ENCODE measurements around the gene OR5D13. TPM values are rescaled to one million over a fixed set of nuclear protein-coding genes. Genes with fewer than 3 reads are reported as not detected.

The OR5D13 gene
- not detected for total RNA-seq

GRCh38 chr11:55773138-55773537 is at the start of gene OR5D13:
TSS of gene OR5D13 (plus strand) at chr11:55773438. CDS start at chr11:55773438, 0 bp downstream.
- DNase-seq (no peak), ATAC-seq (no peak)
- CTCF ChIA-PET, result no interaction called here
- POLR2A ChIA-PET, result no interaction called here
- Mint-ChIP-seq H3K4me1 (no peaks in the 10 kb centered on the region), H3K27me3 (no peaks in the 10 kb centered on the region), H3K27ac (no peak within 1 kb of the TSS), H3K36me3 (ENCODE audit: low read depth) (no peaks in the 10 kb centered on the region), H3K4me3 (no peak within 1 kb of the TSS), H3K9me3 (ENCODE audit: low read depth) (peaks cover 16% of the 10 kb centered on the region)
- intact Hi-C loops (cut with DNase I, micrococcal nuclease), result loop anchor here in 1 of 2 experiments (10.0 kb wide), 1 partner anchor 832 kb away; no protein-coding TSS in a partner anchor

GRCh38 chr11:55726715-55727324 is 46.4 kb upstream of the OR5D13 start:
- CTCF ChIA-PET, result no interaction called here
- DNase-seq (peak; percentile 9), ATAC-seq (no peak)
- H3K36me3 Mint-ChIP-seq (ENCODE audit: low read depth), result no peaks in the 10 kb centered on the region
- no peak overlapping the region for H3K4me3 Mint-ChIP-seq
- H3K27me3 Mint-ChIP-seq, result no peaks in the 10 kb centered on the region
- peaks cover 14% of the 10 kb centered on the region for H3K9me3 Mint-ChIP-seq (ENCODE audit: low read depth)
- POLR2A ChIA-PET, result no interaction called here
- no peaks in the 10 kb centered on the region for H3K4me1 Mint-ChIP-seq
- intact Hi-C loops (cut with DNase I, micrococcal nuclease), result no loop called here
- H3K27ac Mint-ChIP-seq, result no peak overlapping the region

GRCh38 chr11:55732936-55733335 is 40.3 kb upstream of the OR5D13 start:
- Mint-ChIP-seq H3K4me1 (no peaks in the 10 kb centered on the region), H3K9me3 (ENCODE audit: low read depth) (peaks cover 20% of the 10 kb centered on the region), H3K27me3 (no peaks in the 10 kb centered on the region), H3K4me3 (no peak overlapping the region), H3K36me3 (ENCODE audit: low read depth) (no peaks in the 10 kb centered on the region), H3K27ac (no peak overlapping the region)
- intact Hi-C loops (cut with DNase I, micrococcal nuclease), result loop anchor here in 1 of 2 experiments (10.0 kb wide), 1 partner anchor 62 kb away; the partner anchor contains the start of gene OR5D14
- ATAC-seq, result no peak
- POLR2A ChIA-PET, result no interaction called here
- CTCF ChIA-PET, result no interaction called here
- DNase-seq, result no peak

- no peaks in the 10 kb centered on the region for H3K4me1 Mint-ChIP-seq
- no peak for ATAC-seq
- intact Hi-C loops (cut with DNase I, micrococcal nuclease), result loop anchor here in 1 of 2 experiments (10.0 kb wide), 1 partner anchor 57 kb away; no protein-coding TSS in a partner anchor
- no peak overlapping the region for H3K4me3 Mint-ChIP-seq
- CTCF ChIA-PET, result interaction anchor here (0.5 kb wide), 1 partner anchor 44 kb away, joined by 3 read pairs; no protein-coding TSS in a partner anchor
- no peak overlapping the region for H3K27ac Mint-ChIP-seq
- no peaks in the 10 kb centered on the region for H3K27me3 Mint-ChIP-seq
- peaks cover 13% of the 10 kb centered on the region for H3K9me3 Mint-ChIP-seq (ENCODE audit: low read depth)
- H3K36me3 Mint-ChIP-seq (ENCODE audit: low read depth), result no peaks in the 10 kb centered on the region
- POLR2A ChIA-PET, result no interaction called here
- no peak for DNase-seq
Observed at GRCh38 chr11:55791606-55792005, 18.4 kb downstream of the OR5D13 start.

- no peaks in the 10 kb centered on the region for H3K27me3 Mint-ChIP-seq
- ATAC-seq (no peak), DNase-seq (no peak)
- H3K36me3 Mint-ChIP-seq (ENCODE audit: low read depth), result no peaks in the 10 kb centered on the region
- H3K9me3 Mint-ChIP-seq (ENCODE audit: low read depth), result peaks cover 8% of the 10 kb centered on the region
- H3K4me1 Mint-ChIP-seq, result no peaks in the 10 kb centered on the region
- H3K4me3 Mint-ChIP-seq, result no peak overlapping the region
- ChIA-PET POLR2A (no interaction called here), CTCF (no interaction called here)
- no peak overlapping the region for H3K27ac Mint-ChIP-seq
- intact Hi-C loops (cut with DNase I, micrococcal nuclease), result loop anchor here in 1 of 2 experiments (10.0 kb wide), 1 partner anchor 59 kb away; no protein-coding TSS in a partner anchor
Observed at GRCh38 chr11:55793321-55793720, 20.1 kb downstream of the OR5D13 start.

GRCh38 chr11:55795256-55795655 is 22.0 kb downstream of the OR5D13 start, which contains the start of gene OR5D14:
TSS of gene OR5D14 (plus strand) at chr11:55795556. CDS start at chr11:55795556, 0 bp downstream.
- Mint-ChIP-seq H3K27ac (no peak within 1 kb of the TSS), H3K4me3 (no peak within 1 kb of the TSS), H3K36me3 (ENCODE audit: low read depth) (no peaks in the 10 kb centered on the region), H3K4me1 (no peaks in the 10 kb centered on the region), H3K27me3 (no peaks in the 10 kb centered on the region), H3K9me3 (ENCODE audit: low read depth) (peaks cover 17% of the 10 kb centered on the region)
- intact Hi-C loops (cut with DNase I, micrococcal nuclease), result loop anchor here in 1 of 2 experiments (10.0 kb wide), 1 partner anchor 60 kb away; no protein-coding TSS in a partner anchor
- DNase-seq, result no peak
- POLR2A ChIA-PET, result no interaction called here
- ATAC-seq, result no peak
- CTCF ChIA-PET, result no interaction called here

- peaks cover 4% of the 10 kb centered on the region for H3K36me3 Mint-ChIP-seq (ENCODE audit: low read depth)
- intact Hi-C loops (cut with DNase I, micrococcal nuclease), result no loop called here
Observed at GRCh38 chr11:55806248-55806647, 33.0 kb downstream of the OR5D13 start.

GRCh38 chr11:55811067-55811466 is 37.8 kb downstream of the OR5D13 start, which contains the start of gene OR5L1:
TSS of gene OR5L1 (plus strand) at chr11:55811367. CDS start at chr11:55811467, 100 bp downstream.
- no peak within 1 kb of the TSS for H3K4me3 Mint-ChIP-seq
- H3K9me3 Mint-ChIP-seq (ENCODE audit: low read depth), result peaks cover 25% of the 10 kb centered on the region
- DNase-seq (no peak), ATAC-seq (no peak)
- intact Hi-C loops (cut with DNase I, micrococcal nuclease), result no loop called here
- H3K4me1 Mint-ChIP-seq, result no peaks in the 10 kb centered on the region
- ChIA-PET POLR2A (no interaction called here), CTCF (no interaction called here)
- H3K36me3 Mint-ChIP-seq (ENCODE audit: low read depth), result peaks cover 4% of the 10 kb centered on the region
- no peak within 1 kb of the TSS for H3K27ac Mint-ChIP-seq
- no peaks in the 10 kb centered on the region for H3K27me3 Mint-ChIP-seq

More at GRCh38 chr11:55806248-55806647, 33.0 kb downstream of the OR5D13 start:
- POLR2A ChIA-PET, result no interaction called here
- Mint-ChIP-seq H3K4me1 (no peaks in the 10 kb centered on the region), H3K9me3 (ENCODE audit: low read depth) (peaks cover 29% of the 10 kb centered on the region), H3K4me3 (no peak overlapping the region), H3K27ac (no peak overlapping the region), H3K27me3 (no peaks in the 10 kb centered on the region)
- ATAC-seq (no peak), DNase-seq (no peak)
- CTCF ChIA-PET, result no interaction called here

- H3K36me3 Mint-ChIP-seq (ENCODE audit: low read depth), result no peaks in the 10 kb centered on the region
- ATAC-seq (no peak), DNase-seq (no peak)
- intact Hi-C loops (cut with DNase I, micrococcal nuclease), result no loop called here
- POLR2A ChIA-PET, result no interaction called here
- CTCF ChIA-PET, result no interaction called here
- no peaks in the 10 kb centered on the region for H3K4me1 Mint-ChIP-seq
- H3K9me3 Mint-ChIP-seq (ENCODE audit: low read depth), result peaks cover 16% of the 10 kb centered on the region
- H3K4me3 Mint-ChIP-seq, result no peak within 1 kb of the TSS
- no peak within 1 kb of the TSS for H3K27ac Mint-ChIP-seq
- H3K27me3 Mint-ChIP-seq, result no peaks in the 10 kb centered on the region
Observed at GRCh38 chr11:55819330-55819729, 46.1 kb downstream of the OR5D13 start, which contains the start of gene OR5D18. TSS of gene OR5D18 (plus strand) at chr11:55819630. CDS start at chr11:55819630, 0 bp downstream.

Other genes with a start within 250 kb of the OR5D13 start
- gene OR4C15, start 219.0 kb upstream of the OR5D13 start, total RNA-seq, result not detected
- not detected for gene OR4C16, start 201.3 kb upstream of the OR5D13 start, total RNA-seq
- gene OR4C11, start 165.8 kb upstream of the OR5D13 start, total RNA-seq, result not detected
- not detected for gene OR4P4, start 138.3 kb upstream of the OR5D13 start, total RNA-seq
- not detected for gene OR4S2, start 125.1 kb upstream of the OR5D13 start, total RNA-seq
- gene OR4C6, start 111.2 kb upstream of the OR5D13 start, total RNA-seq, result not detected
- not detected for gene OR5D14, start 22.1 kb downstream of the OR5D13 start, total RNA-seq
- gene OR5L1, start 37.9 kb downstream of the OR5D13 start, total RNA-seq, result not detected
- not detected for gene OR5D18, start 46.2 kb downstream of the OR5D13 start, total RNA-seq
- not detected for gene OR5L2, start 53.8 kb downstream of the OR5D13 start, total RNA-seq
- not detected for gene OR5D16, start 65.3 kb downstream of the OR5D13 start, total RNA-seq
- not detected for gene TRIM51, start 109.9 kb downstream of the OR5D13 start, total RNA-seq
- not detected for gene OR5W2, start 141.1 kb downstream of the OR5D13 start, total RNA-seq
- gene OR5I1, start 163.0 kb downstream of the OR5D13 start, total RNA-seq, result not detected
- gene OR10AG1, start 196.5 kb downstream of the OR5D13 start, total RNA-seq, result not detected
- gene OR5F1, start 221.2 kb downstream of the OR5D13 start, total RNA-seq, result not detected